HepG2 (cell line): Measurements from ENCODE around the gene GAL3ST1. TPM values are rescaled to one million over a fixed set of nuclear protein-coding genes. Genes with fewer than 3 reads are reported as not detected.
"Not testable (repeated sequence)": the region's sequence is repeated elsewhere in the genome, so short reads cannot be mapped to it uniquely, and the experiment has no call there.

Experiments
- ATAC-seq: fragments of 200-7000 bp; cut with Tn5 transposase; 3 replicates; pipeline ENCODE4 v1.9.1; 2020; ENCODE audit warnings: mild to moderate bottlenecking, moderate library complexity
- BruUV-seq: library from RNA; stranded (reverse); fragments of 400-500 nt; replicated peaks from 2 replicates; lab custom pipeline; 2021; lab: Mats Ljungman, UMichigan
- CTCF ChIA-PET: fragments of 300-600 bp; formaldehyde crosslinking; extraction: SDS; loops from one replicate; lab custom pipeline; 2021; ENCODE audit warnings: low total read pairs, inconsistent platforms, low intra/inter-chr PET ratio; lab: Yijun Ruan, JAX
- POLR2A ChIA-PET: fragments of 350-600 bp; sonication (Branson Sonifier 250); formaldehyde crosslinking; loops from one replicate; lab custom pipeline; 2020; ENCODE audit warnings: antibody characterized with exemption, inconsistent platforms; lab: Yijun Ruan, JAX
- DNase-seq: peaks from one replicate; pipeline ENCODE4 v3.0.0-alpha.2; 2015; ENCODE audit warnings: low spot score
- FAIRE-seq: peaks from 3 replicates; lab custom pipeline; 2011; peaks lifted over from hg19 to GRCh38; lab: Jason Lieb, UNC
- H2AFZ ChIP-seq: one replicate; pipeline ENCODE4 v1.6.1; 2011; ENCODE audit warnings: low read length, inconsistent platforms
- H3K27ac ChIP-seq: fragments of 300-600 bp; 3 replicates; pipeline ENCODE4 v1.8.0; 2011; ENCODE audit warnings: mixed run types, mild to moderate bottlenecking, mixed read lengths, low read length, inconsistent platforms; ENCODE audit not compliant: insufficient read depth; ENCODE audit errors: extremely low read length
- H3K27me3 ChIP-seq, 2 experiments: fragments of 200-600 bp in 1 of 2; 2 replicates in 1 of 2; 3 replicates in 1 of 2; pipeline versions ENCODE4 v1.6.0 to v1.8.0; 2011; ENCODE audit warnings: low read length in 2 of 2, mild to moderate bottlenecking in 2 of 2, moderate library complexity in 2 of 2, inconsistent platforms in 1 of 2; ENCODE audit not compliant: insufficient read depth in 2 of 2, control insufficient read depth in 1 of 2
- H3K36me3 ChIP-seq, 2 experiments: fragments of 200-600 bp in 1 of 2; replicated peaks in 1 of 2; 2 replicates in 1 of 2; 3 replicates in 1 of 2; pipeline versions ENCODE4 v1.5.1 to v1.8.0; 2011; ENCODE audit warnings: low read length in 2 of 2, inconsistent platforms in 1 of 2; ENCODE audit not compliant: insufficient read depth in 2 of 2, control insufficient read depth in 1 of 2
- H3K4me1 ChIP-seq: 2 replicates; pipeline ENCODE4 v1.5.1; 2012; ENCODE audit warnings: low read length, inconsistent platforms; ENCODE audit not compliant: insufficient read depth
- H3K4me2 ChIP-seq: 2 replicates; pipeline ENCODE4 v1.6.0; 2011; ENCODE audit warnings: low read depth, low read length, inconsistent platforms
- H3K4me3 ChIP-seq, 3 experiments: fragments of 200-600 bp in 1 of 3; sonication (generic), shearing (Covaris generic) in 1 of 3; replicated peaks in 1 of 3; 2 replicates each; pipeline ENCODE4 v1.5.1; 2011 to 2016; ENCODE audit warnings: low read length in 3 of 3, inconsistent platforms in 2 of 3, low read depth in 2 of 3, mild to moderate bottlenecking in 2 of 3, control low read depth in 1 of 3, mixed read lengths in 1 of 3; ENCODE audit not compliant: insufficient read depth in 1 of 3
- H3K79me2 ChIP-seq: one replicate; pipeline ENCODE4 v1.6.1; 2011; ENCODE audit warnings: low read length, inconsistent platforms; ENCODE audit not compliant: insufficient read depth
- H3K9ac ChIP-seq: 2 replicates; pipeline ENCODE4 v1.6.0; 2011; ENCODE audit warnings: mild to moderate bottlenecking, low read depth, low read length, inconsistent platforms; ENCODE audit not compliant: insufficient read depth
- H3K9me3 ChIP-seq: 2 replicates; pipeline ENCODE4 v1.5.1; 2012; ENCODE audit warnings: mild to moderate bottlenecking, low read length
- H4K20me1 ChIP-seq: 2 replicates; pipeline ENCODE4 v1.6.0; 2011; ENCODE audit warnings: inconsistent platforms, mild to moderate bottlenecking, low read length, moderate library complexity; ENCODE audit not compliant: insufficient read depth
- ZNF768 ChIP-seq: sonication (generic); formaldehyde crosslinking; IDR thresholded peaks from 2 replicates; pipeline ENCODE4 v1.4.0; 2020; ENCODE audit warnings: missing genetic modification reagents
- ZNF770 ChIP-seq: sonication (generic); formaldehyde crosslinking; IDR thresholded peaks from 2 replicates; pipeline ENCODE4 v1.5.0; 2020; ENCODE audit warnings: mild to moderate bottlenecking, missing genetic modification reagents
- WGBS: methylation state at CpG from one replicate; pipeline ENCODE4 v1.1.6; 2017; ENCODE audit warnings: low lambda C conversion rate; 5-methylcytosine and 5-hydroxymethylcytosine counted together
- in situ Hi-C: cut with HindIII; loops from 2 replicates; pipeline ENCODE4 v1.10.0; 2017; ENCODE audit warnings: low pct_unique_long_range_greater_than_20kb; ENCODE audit not compliant: extremely low pct_ligation_motif_present
- intact Hi-C: fragments of 100-400 bp; cut with micrococcal nuclease; formaldehyde crosslinking; loops from one replicate; pipeline ENCODE4 v1.10.0; 2022; ENCODE audit not compliant: unreplicated experiment
- polyA plus RNA-seq, 8 experiments: library from polyadenylated mRNA; depleted of rRNA in 3 of 8; stranded (reverse) in 7 of 8; unstranded in 1 of 8; fragments of >200 nt; fragmentation: Illumina TruSeq in 4 of 8; extraction: Trizol in 4 of 8; gene quantifications; 2 replicates each; pipeline versions ENCODE4 v1.2.1 to v1.2.3, GENCODE V29; 2011 to 2016; ENCODE audit warnings: low read depth in 4 of 8, missing spikeins in 1 of 8, mixed read lengths in 1 of 8; ENCODE audit not compliant: insufficient read depth in 1 of 8
- total RNA-seq, 5 experiments: library from RNA; depleted of rRNA; stranded (reverse); fragments of >200 nt; fragmentation: Illumina TruSeq; extraction: Trizol; gene quantifications; 2 replicates each; pipeline ENCODE4 v1.2.3, GENCODE V29; 2016; ENCODE audit warnings: low read depth in 1 of 5
- TF ChIP-seq, protein P1 (sequence below): sonication (generic); formaldehyde crosslinking; IDR thresholded peaks from 2 replicates; pipeline ENCODE4 v1.5.1; 2020; ENCODE audit warnings: mild to moderate bottlenecking, moderate library complexity, missing genetic modification reagents
- TF ChIP-seq, protein P2 (sequence below): sonication (generic); formaldehyde crosslinking; IDR thresholded peaks from 2 replicates; pipeline ENCODE4 v1.4.0; 2020; ENCODE audit warnings: missing genetic modification reagents, borderline replicate concordance

Gene GAL3ST1
- total and polyA plus RNA-seq, 2 of the 13 experiments (the other 11 are each of a cell fraction or from before 2014, with no cell fraction given), result 4.4 to 14.7 TPM

GRCh38 chr22:30541511-30541910, 33.0 kb downstream of the GAL3ST1 start:
- ATAC-seq, H3K79me2 ChIP-seq, H3K27ac ChIP-seq, CTCF ChIA-PET, H4K20me1 ChIP-seq, H3K36me3 ChIP-seq, intact Hi-C loops, DNase-seq, FAIRE-seq, in situ Hi-C loops, BruUV-seq, H3K9me3 ChIP-seq, POLR2A ChIA-PET: not testable (repeated sequence)
- Histone ChIP-seq H3K4me1 (peaks cover 32% of the 10 kb centered on the region), H2AFZ (peak overlapping the region; percentile 63), H3K4me2 (peak overlapping the region; percentile 73), H3K27me3 (peaks cover 0 to 23% of the 10 kb centered on the region in 2 experiments; a peak in 2 of 5 replicates), H3K9ac (peak overlapping the region; percentile 59; the same call in 1 of the 2 replicates), H3K4me3 (peak overlapping the region; percentile 57 to 76 (median 58); a peak in 5 of 6 replicates)
- TF ChIP-seq ZNF770 (CRISPR knock-in tag), result 0 out of 2 replicates have a peak, but pooled peaks have one; percentile 24
- TF ChIP-seq, protein P1, sequence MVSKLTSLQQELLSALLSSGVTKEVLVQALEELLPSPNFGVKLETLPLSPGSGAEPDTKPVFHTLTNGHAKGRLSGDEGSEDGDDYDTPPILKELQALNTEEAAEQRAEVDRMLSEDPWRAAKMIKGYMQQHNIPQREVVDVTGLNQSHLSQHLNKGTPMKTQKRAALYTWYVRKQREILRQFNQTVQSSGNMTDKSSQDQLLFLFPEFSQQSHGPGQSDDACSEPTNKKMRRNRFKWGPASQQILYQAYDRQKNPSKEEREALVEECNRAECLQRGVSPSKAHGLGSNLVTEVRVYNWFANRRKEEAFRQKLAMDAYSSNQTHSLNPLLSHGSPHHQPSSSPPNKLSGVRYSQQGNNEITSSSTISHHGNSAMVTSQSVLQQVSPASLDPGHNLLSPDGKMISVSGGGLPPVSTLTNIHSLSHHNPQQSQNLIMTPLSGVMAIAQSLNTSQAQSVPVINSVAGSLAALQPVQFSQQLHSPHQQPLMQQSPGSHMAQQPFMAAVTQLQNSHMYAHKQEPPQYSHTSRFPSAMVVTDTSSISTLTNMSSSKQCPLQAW, result 0 out of 2 replicates have a peak, but pooled peaks have one; percentile 20
- 43% methylated on average over 3 of the region's 3 CpGs for WGBS

DNA sequence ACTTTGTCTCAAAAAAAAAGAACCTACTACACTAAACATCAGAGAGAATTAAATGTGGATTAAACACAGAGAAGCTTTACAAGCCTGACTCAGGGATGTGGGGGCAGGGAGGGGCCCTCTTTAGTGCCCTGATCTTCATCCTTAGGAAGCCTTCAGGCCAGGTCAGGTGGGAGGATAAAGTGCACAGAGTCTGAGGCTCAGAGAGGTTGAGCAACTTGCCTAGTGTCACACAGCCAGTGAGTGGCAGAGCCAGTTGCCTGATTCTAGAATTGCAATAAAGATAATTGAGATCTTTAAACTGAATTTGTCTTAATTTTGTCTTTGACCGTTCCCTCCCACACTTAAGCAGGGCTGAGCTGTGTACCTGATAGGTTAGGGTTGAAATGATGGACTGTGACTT, 35.1 kb downstream of the GAL3ST1 start:
- Histone ChIP-seq H3K4me2 (no peak overlapping the region), H3K79me2 (no peaks in the 10 kb centered on the region), H3K4me3 (no peak overlapping the region), H4K20me1 (no peaks in the 10 kb centered on the region), H2AFZ (no peak overlapping the region), H3K36me3 (no peaks in the 10 kb centered on the region), H3K27ac (no peak overlapping the region), H3K27me3 (peaks cover 0 to 22% of the 10 kb centered on the region in 2 experiments; a peak in 3 of 5 replicates), H3K9me3 (no peaks in the 10 kb centered on the region), H3K9ac (no peak overlapping the region), H3K4me1 (peaks cover 36% of the 10 kb centered on the region)
- ATAC-seq (no peak), FAIRE-seq (no peak), DNase-seq (no peak)
- CTCF ChIA-PET, result no interaction called here
- BruUV-seq, result no TSS peak
- 92% methylated on average over 1 of the region's 1 CpG for WGBS
- POLR2A ChIA-PET, result no interaction called here
- TF ChIP-seq ZNF768 (CRISPR knock-in tag), result peak; percentile 85
- TF ChIP-seq, protein P2, sequence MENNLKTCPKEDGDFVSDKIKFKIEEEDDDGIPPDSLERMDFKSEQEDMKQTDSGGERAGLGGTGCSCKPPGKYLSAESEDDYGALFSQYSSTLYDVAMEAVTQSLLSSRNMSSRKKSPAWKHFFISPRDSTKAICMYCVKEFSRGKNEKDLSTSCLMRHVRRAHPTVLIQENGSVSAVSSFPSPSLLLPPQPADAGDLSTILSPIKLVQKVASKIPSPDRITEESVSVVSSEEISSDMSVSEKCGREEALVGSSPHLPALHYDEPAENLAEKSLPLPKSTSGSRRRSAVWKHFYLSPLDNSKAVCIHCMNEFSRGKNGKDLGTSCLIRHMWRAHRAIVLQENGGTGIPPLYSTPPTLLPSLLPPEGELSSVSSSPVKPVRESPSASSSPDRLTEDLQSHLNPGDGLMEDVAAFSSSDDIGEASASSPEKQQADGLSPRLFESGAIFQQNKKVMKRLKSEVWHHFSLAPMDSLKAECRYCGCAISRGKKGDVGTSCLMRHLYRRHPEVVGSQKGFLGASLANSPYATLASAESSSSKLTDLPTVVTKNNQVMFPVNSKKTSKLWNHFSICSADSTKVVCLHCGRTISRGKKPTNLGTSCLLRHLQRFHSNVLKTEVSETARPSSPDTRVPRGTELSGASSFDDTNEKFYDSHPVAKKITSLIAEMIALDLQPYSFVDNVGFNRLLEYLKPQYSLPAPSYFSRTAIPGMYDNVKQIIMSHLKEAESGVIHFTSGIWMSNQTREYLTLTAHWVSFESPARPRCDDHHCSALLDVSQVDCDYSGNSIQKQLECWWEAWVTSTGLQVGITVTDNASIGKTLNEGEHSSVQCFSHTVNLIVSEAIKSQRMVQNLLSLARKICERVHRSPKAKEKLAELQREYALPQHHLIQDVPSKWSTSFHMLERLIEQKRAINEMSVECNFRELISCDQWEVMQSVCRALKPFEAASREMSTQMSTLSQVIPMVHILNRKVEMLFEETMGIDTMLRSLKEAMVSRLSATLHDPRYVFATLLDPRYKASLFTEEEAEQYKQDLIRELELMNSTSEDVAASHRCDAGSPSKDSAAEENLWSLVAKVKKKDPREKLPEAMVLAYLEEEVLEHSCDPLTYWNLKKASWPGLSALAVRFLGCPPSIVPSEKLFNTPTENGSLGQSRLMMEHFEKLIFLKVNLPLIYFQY (CRISPR knock-in tag), result no peak
- in situ Hi-C loops, result no loop called here
- intact Hi-C loops, result no loop called here
